ENCODE data around the gene MCOLN3. TPM values are rescaled to one million over a fixed set of nuclear protein-coding genes. Genes with fewer than 3 reads are reported as not detected.
"Not testable (repeated sequence)": the region's sequence is repeated elsewhere in the genome, so short reads cannot be mapped to it uniquely, and the experiment has no call there.

The MCOLN3 gene
- polyA plus RNA-seq, 4 donors, result 6.0 to 15.6 (median 9.6) TPM

- DNase-seq (ENCODE audit: low read depth in 4 of 4, low spot score in 2 of 4), result no peak
Measured at GRCh38 chr1:85054664-85055063, 6.4 kb upstream of the MCOLN3 start.

- DNase-seq (ENCODE audit: low read depth in 4 of 4, low spot score in 2 of 4), result no peak
Measured at GRCh38 chr1:85049735-85050166, 1.5 kb upstream of the MCOLN3 start.

GRCh38 chr1:85047472-85048295 lies 616 bp downstream of the MCOLN3 start:
- DNase-seq (ENCODE audit: low read depth in 4 of 4, low spot score in 2 of 4), result no peak

GRCh38 chr1:85047144-85047471 lies 1.2 kb downstream of the MCOLN3 start:
- DNase-seq (ENCODE audit: low read depth in 4 of 4, low spot score in 2 of 4), result no peak

- no peak for DNase-seq (ENCODE audit: low read depth in 4 of 4, low spot score in 2 of 4)
Measured at GRCh38 chr1:85042413-85042812, 5.9 kb downstream of the MCOLN3 start.

- DNase-seq (ENCODE audit: low read depth in 4 of 4, low spot score in 2 of 4), result no peak
Measured at GRCh38 chr1:85041793-85042192, 6.5 kb downstream of the MCOLN3 start.

- DNase-seq (ENCODE audit: low read depth in 4 of 4, low spot score in 2 of 4), result no peak
Measured at GRCh38 chr1:85033221-85033620, 15.1 kb downstream of the MCOLN3 start.

DNA sequence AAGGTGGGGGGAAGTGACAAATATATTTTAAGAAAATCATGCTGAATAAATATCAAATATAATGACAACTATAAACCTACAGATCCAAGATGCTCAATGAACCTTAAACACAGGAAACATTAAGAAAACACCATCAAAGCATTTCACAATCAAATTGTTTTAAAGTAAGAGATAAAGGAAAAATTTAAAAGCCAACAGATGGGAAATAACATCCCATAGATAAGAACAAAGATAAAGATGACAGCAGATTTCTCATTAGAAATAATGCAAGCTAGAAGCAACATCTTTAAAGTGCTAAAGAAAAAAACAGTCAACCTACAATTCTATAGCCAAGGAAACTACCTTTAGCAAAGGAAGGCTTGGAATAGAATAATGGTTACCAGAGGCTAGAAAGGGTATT lies 17.8 kb downstream of the MCOLN3 start:
- no peak for DNase-seq (ENCODE audit: low read depth in 4 of 4, low spot score in 2 of 4)

DNA sequence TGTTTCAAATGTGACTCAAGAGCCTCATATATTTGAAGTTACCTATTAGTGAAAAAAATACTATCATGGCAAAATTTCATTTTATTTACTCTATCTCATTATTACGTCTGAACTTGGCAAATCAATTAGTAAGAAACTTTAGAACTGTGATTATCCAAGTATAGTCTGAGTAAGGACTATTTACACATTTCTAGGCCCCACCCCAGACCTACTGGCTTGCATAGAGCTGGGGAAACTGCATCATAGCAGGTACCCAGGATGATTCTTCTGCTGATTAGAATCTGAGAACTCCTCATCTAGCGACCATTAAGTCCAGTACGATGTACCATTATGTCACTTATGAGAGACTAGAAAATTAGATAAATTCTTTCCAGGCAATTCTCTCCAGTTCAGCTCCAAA lies 20.1 kb downstream of the MCOLN3 start:
- no peak for DNase-seq (ENCODE audit: low read depth in 4 of 4, low spot score in 2 of 4)

- DNase-seq (ENCODE audit: low read depth in 4 of 4, low spot score in 2 of 4), result no peak
Measured at GRCh38 chr1:85027242-85027983, 20.9 kb downstream of the MCOLN3 start.

DNA sequence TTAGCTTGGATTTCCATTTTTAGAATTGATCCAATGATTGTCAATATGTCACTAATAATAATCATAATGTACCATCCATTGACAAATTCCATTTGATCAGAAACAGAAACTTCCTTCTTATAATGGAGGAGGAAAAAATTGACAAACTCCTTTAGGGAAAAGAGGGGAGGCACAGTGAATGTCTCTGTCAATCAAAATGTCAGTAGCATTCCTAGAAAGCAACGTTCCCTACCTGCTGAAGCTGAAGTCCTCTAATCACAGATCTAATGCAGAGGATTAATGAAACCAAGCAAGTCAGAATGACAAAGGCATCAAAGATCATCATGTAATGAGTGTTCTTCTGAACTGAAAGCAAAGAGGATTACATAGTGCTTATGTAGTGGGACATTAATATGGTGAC lies 22.4 kb downstream of the MCOLN3 start:
- DNase-seq (ENCODE audit: low read depth in 4 of 4, low spot score in 2 of 4), result no peak

DNA sequence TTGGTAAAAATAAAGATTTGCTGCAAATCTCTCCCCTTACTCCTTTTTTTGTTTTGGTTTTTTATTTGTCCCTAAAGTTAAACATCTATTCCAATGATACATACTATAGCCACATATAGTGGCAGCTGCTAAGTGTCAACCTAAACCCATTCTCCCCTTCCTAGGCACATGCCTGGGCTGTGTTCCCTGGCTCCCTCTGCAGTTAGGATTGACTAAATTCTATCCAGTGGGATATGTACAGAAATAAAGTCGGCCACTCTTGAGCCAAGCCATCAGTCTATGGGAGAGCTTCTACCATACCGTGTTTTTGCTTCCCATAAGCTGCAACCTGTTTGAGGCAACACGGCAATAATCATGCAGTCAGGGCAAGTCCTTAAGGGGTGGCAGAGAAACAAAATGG lies 23.6 kb downstream of the MCOLN3 start:
- no peak for DNase-seq (ENCODE audit: low read depth in 4 of 4, low spot score in 2 of 4)

DNA sequence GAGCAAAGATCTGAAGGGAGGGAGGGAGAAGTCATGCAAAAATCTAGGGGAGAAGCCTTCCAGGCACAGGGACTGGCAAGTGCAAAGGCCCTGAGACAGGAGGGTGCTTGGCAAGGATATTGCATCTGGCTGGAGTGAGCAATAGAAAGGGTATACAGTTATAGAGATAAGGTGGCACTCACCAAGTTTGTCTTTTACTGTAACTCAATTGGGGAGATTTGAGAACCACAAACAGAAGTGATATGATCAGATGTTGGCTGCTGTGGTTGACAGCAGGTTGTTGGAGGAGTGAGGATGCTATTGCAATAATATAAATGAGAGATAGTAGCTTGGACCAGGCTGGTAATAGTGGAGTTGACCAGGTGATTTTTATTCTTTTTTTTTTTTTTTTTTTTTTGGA lies 25.6 kb downstream of the MCOLN3 start:
- no peak for DNase-seq (ENCODE audit: low read depth in 4 of 4, low spot score in 2 of 4)

DNA sequence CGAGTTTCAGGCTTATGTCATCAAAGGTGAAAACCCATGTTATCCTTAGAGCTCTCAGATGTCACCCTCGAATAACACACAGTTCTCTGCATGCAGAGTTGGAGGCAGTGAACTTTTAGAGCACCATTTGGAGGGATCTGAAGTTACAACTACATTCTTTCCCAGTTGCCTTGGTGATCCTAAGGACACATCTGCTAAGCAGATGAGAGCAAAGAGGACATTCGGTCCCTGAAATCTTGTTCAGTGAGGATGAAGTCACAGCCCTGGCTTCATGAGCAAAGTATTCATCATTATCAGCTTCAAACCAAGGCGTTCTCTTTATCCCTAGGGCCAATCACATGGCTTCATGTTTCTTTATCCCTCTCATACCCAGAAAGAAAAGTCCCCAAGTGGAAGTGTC lies 28.3 kb downstream of the MCOLN3 start:
- no peak for DNase-seq (ENCODE audit: low read depth in 4 of 4, low spot score in 2 of 4)

- DNase-seq (ENCODE audit: low read depth in 4 of 4, low spot score in 2 of 4), result no peak
Measured at GRCh38 chr1:85015826-85016225, 32.5 kb downstream of the MCOLN3 start.

GRCh38 chr1:85005641-85006040 lies 42.7 kb downstream of the MCOLN3 start:
- not testable (repeated sequence) for DNase-seq (ENCODE audit: low read depth in 4 of 4, low spot score in 2 of 4)

DNA sequence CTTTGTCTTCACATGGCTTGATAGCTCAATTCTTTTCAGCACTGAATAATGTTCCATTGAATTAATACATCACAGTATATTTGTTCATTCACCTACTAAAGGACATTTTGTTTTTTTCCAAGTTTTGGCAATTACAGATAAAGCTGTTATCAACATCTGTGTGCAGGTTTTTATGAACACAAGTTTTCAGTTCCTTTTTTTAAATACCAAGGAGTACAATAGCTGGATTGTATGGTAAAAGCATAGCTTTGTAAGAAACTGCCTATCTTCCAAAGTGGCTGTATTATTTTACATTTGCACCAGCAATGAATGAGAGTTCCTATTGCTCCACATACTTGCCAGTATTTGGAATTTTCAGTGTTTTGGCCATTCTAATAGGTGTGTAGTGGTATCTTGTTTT lies 46.6 kb downstream of the MCOLN3 start:
- DNase-seq (ENCODE audit: low read depth in 4 of 4, low spot score in 2 of 4), result no peak

GRCh38 chr1:84998642-84999280 lies 49.5 kb downstream of the MCOLN3 start:
- no peak for DNase-seq (ENCODE audit: low read depth in 4 of 4, low spot score in 2 of 4)

GRCh38 chr1:84997667-84998600 lies 50.4 kb downstream of the MCOLN3 start:
- DNase-seq (ENCODE audit: low read depth in 4 of 4, low spot score in 2 of 4), result no peak

DNA sequence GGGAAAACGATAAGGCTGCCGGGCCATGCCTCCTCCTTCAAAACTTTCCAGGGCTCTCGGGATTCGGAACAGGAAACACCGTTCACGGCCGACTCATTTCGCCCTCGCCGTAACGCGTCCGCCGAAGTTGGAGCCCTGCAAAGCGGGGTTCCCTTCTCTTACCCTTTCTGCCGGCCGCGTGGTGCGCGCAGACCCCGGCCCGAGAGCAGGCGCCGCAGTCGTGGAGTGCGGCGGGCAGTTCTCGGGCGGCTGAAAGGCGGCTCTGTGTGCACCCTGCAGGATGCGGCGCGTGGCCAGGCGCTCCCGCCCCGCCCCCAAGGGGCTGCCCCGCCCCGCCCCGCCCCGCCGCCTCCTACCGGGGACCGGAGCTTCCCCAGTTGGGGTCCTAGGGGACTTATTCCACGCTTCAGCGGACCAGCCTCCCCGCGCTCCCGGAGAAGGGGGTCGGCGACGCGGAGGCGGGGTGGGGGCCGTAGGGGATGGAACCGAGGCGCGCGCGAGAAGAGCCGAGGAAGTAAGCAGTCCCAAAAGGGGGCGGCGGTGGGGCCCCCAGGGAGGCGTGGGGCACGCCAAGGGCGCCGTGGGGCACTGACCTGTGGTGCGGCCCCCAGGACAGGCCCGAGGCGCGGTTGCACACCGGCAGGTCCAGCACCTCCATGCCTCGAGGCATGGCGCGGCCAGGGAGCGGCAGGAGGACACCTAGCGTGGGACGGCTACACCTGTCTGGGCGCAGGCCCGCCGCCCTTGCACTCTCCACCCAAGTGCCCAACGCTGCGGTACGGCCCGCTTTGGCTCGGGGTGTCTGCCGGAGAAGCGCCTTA lies 51.2 kb downstream of the MCOLN3 start, which contains the start of gene MCOLN2:
Gene MCOLN2, minus strand, starts transcription at position 268 of the 821 bp plus-strand sequence. Its CDS starts 241 bp downstream, at position 27.
- DNase-seq (ENCODE audit: low read depth in 4 of 4, low spot score in 2 of 4), result no peak

Data from left renal cortex interstitium (tissue), 4 donors.